ENCODE data around the gene DUSP10. TPM values are rescaled to one million over a fixed set of nuclear protein-coding genes. Genes with fewer than 3 reads are reported as not detected.

The DUSP10 gene
- 1 to 10 TPM; 3.8 to 7.3 (median 4.4) TPM for total RNA-seq

DNA sequence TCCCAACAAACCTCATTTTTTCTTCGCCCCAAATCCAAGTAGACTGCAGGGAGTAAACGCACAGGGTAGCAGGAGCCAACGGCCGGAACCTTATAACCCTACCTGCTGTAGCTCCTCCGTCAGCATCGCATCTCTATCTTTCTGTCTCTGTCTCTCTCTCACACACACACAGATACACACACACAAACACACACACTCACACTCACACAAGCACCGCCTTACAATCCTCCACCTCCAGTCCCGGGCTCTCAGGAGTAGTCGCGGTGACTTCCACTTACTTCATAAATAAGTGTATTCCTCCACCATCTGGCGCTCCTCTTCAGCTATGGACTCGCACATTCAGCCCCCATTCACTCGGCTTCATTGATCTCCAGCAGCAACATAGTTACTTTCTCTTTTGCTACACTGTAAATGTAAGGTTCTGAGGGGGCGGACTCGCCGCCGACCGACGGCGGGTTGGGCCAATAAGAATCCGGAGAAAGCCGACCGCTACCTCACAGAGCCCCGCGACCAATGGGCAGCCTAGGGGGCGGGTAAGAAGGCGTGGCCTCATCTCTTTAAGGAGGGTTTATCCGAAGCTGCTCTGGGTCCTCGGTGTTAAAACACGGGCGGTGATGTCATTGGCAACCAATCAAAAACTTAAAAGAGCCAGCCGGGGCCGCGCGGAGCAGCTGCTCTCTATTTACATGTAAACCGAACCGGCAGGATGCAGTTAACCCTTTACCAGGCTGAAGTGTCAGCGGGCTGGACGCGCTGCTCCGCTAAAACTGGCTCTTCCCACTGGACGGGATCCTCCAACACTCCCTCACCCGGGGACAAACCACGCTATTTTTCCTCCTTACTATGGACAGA, at the start of gene DUSP10:
DUSP10 (minus strand) TSS at position 387 of the 852 bp plus-strand sequence. CDS start 2,345 bp downstream, outside the sequence.
- 1% methylated on average over 39 to 44 of the region's 44 CpGs for WGBS, 2 donors
- TF ChIP-seq POLR2A (IDR thresholded peaks at IDR 0.05) (peak; percentile 86 to 89), EP300 (IDR thresholded peaks at IDR 0.05) (peak; percentile 51 to 93)
- TF ChIP-seq, protein P1, sequence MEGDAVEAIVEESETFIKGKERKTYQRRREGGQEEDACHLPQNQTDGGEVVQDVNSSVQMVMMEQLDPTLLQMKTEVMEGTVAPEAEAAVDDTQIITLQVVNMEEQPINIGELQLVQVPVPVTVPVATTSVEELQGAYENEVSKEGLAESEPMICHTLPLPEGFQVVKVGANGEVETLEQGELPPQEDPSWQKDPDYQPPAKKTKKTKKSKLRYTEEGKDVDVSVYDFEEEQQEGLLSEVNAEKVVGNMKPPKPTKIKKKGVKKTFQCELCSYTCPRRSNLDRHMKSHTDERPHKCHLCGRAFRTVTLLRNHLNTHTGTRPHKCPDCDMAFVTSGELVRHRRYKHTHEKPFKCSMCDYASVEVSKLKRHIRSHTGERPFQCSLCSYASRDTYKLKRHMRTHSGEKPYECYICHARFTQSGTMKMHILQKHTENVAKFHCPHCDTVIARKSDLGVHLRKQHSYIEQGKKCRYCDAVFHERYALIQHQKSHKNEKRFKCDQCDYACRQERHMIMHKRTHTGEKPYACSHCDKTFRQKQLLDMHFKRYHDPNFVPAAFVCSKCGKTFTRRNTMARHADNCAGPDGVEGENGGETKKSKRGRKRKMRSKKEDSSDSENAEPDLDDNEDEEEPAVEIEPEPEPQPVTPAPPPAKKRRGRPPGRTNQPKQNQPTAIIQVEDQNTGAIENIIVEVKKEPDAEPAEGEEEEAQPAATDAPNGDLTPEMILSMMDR (IDR thresholded peaks at IDR 0.05) = peak in 1 of 5 experiments; percentile 18

DNA sequence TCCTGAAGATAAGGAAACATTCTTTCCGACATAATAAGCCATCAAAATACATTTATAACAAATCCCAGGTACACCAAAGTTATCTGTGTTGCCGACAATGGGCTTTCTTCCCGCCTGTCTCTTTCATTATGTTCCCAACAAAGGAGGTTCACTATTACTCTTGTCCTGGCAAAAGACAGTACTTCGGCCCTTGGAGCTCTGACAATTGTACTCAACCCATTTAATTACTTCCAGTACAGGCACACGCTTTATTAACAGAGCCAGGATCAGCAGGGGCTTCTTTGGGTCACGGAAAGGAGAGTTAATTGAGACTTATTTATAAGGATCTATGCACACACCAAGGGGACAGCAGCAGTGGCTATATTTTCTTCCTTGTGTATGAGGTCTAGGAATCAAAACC, 46.6 kb upstream of the DUSP10 start:
- no peaks in the 10 kb centered on the region for H3K4me1 ChIP-seq
- H3K9me3 ChIP-seq = no peaks in the 10 kb centered on the region
- TF ChIP-seq, protein P1 (IDR thresholded peaks at IDR 0.05) = no peak
- TF ChIP-seq POLR2A (IDR thresholded peaks at IDR 0.05) (no peak), EP300 (IDR thresholded peaks at IDR 0.05) (no peak)
- H3K4me3 ChIP-seq = no peak overlapping the region
- DNase-seq (ENCODE audit: low spot score in 2 of 2) = no peak
- H3K36me3 ChIP-seq = no peaks in the 10 kb centered on the region
- WGBS, 2 donors = 60% methylated on average over 6 of the region's 6 CpGs
- H3K27me3 ChIP-seq = no peaks in the 10 kb centered on the region
- H3K27ac ChIP-seq = no peak overlapping the region

More for the DNA sequence above, at the start of gene DUSP10:
- Histone ChIP-seq H3K27ac (peak within 1 kb of the TSS; percentile 98 to 99 (median 98)), H3K9me3 (no peaks in the 10 kb centered on the region), H3K4me3 (peak within 1 kb of the TSS; percentile 63 to 81 (median 73)), H3K27me3 (no peaks in the 10 kb centered on the region), H3K36me3 (no peaks in the 10 kb centered on the region), H3K4me1 (peaks cover 0 to 20% (median 10%) of the 10 kb centered on the region in 4 donors)
- DNase-seq (ENCODE audit: low spot score in 2 of 2) = peak; percentile 99

DNA sequence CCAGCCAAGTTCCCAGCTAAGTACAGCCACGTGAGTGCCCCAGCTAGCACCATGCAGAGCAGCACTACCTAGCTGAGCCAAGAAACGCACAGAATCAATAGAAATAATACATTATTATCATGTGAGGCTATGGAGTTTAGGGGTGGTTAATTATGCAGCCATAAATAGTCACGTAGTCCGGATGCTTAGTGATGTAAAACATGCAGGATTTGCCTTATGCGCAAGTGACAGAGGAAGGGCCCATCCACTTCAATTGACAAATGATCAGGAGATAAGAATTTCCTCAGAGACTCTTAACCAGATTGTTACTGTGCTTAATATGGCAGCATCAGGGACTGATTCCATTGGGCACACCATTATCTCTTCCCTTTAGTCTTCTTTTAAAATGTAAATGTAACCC, 44.8 kb upstream of the DUSP10 start:
- Histone ChIP-seq H3K36me3 (no peaks in the 10 kb centered on the region), H3K27me3 (no peaks in the 10 kb centered on the region), H3K4me3 (no peak overlapping the region), H3K9me3 (no peaks in the 10 kb centered on the region), H3K27ac (no peak overlapping the region), H3K4me1 (no peaks in the 10 kb centered on the region)
- TF ChIP-seq, protein P1 (IDR thresholded peaks at IDR 0.05) = no peak
- TF ChIP-seq EP300 (IDR thresholded peaks at IDR 0.05) = no peak
- no peak for DNase-seq (ENCODE audit: low spot score in 2 of 2)
- WGBS, 2 donors = 92 to 98% methylated on average over 5 of the region's 5 CpGs

DNA sequence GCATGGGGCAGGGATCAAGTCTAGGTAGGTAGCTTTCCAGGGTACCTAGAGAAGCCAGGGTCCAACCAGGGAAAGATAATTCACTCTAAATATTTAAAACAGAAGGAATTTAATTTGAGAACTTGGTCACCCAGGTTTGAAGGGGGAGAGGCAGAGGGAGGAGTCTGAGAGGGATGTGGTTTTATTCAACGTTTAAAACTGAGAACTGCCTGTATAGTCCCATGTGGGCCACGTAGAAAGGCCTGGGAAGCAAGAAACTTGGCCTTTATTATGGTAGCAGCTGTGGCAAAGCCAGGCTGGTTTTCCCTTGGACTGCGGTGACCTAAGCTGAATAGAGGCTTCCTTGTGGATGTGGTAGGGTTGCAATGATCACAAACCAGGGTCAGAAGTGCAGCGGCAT, 42.0 kb upstream of the DUSP10 start:
- no peaks in the 10 kb centered on the region for H3K4me1 ChIP-seq
- H3K36me3 ChIP-seq = no peaks in the 10 kb centered on the region
- TF ChIP-seq, protein P1 (IDR thresholded peaks at IDR 0.05) = no peak
- TF ChIP-seq POLR2A (IDR thresholded peaks at IDR 0.05) (no peak), EP300 (IDR thresholded peaks at IDR 0.05) (no peak)
- H3K4me3 ChIP-seq = no peak overlapping the region
- no peak overlapping the region for H3K27ac ChIP-seq
- WGBS, 2 donors = 54 to 58% methylated on average over 4 of the region's 4 CpGs
- H3K27me3 ChIP-seq = no peaks in the 10 kb centered on the region
- no peaks in the 10 kb centered on the region for H3K9me3 ChIP-seq
- no peak for DNase-seq (ENCODE audit: low spot score in 2 of 2)

DNA sequence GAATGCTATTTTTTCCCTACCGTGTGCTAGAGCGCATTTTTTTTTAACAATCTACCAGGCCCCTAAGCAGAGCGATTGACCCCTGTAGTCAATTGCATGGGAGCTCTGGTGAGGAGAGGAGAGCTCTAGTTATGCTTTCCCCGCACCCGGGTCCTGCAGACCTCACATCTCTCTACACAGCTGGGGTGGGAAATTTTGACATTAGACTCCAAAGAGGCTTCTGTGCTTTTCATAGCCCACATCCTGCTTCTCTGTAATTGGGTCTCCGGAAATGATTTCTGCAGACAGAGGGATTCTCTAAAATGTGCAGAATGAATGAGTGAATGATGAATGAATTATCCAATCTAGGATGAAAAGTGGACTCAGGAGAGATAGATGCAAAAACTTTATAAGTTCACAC, 41.5 kb upstream of the DUSP10 start:
- TF ChIP-seq, protein P1 (IDR thresholded peaks at IDR 0.05) = no peak
- no peak for TF ChIP-seq EP300 (IDR thresholded peaks at IDR 0.05)
- 56 to 63% methylated on average over 6 of the region's 6 CpGs for WGBS, 2 donors
- no peak overlapping the region for H3K4me3 ChIP-seq
- no peak for DNase-seq (ENCODE audit: low spot score in 2 of 2)
- H3K4me1 ChIP-seq = no peaks in the 10 kb centered on the region
- H3K9me3 ChIP-seq = no peaks in the 10 kb centered on the region
- H3K36me3 ChIP-seq = no peaks in the 10 kb centered on the region
- H3K27me3 ChIP-seq = no peaks in the 10 kb centered on the region
- H3K27ac ChIP-seq = no peak overlapping the region

All from tibial nerve (tissue), 4 donors.